ENCODE measurements around the gene FBXO5. TPM values are rescaled to one million over a fixed set of nuclear protein-coding genes. Genes with fewer than 3 reads are reported as not detected.

Gene FBXO5
- total RNA-seq, 1 donor from 2014 or later = 9.4 TPM

GRCh38 chr6:152932865-152933264 lies 50.0 kb downstream of the FBXO5 start:
- H3K36me3 Mint-ChIP-seq (ENCODE audit: low read depth, unreplicated experiment) = no peaks in the 10 kb centered on the region
- peaks cover 1% of the 10 kb centered on the region for H3K27me3 Mint-ChIP-seq (ENCODE audit: unreplicated experiment)
- H3K4me3 Mint-ChIP-seq (ENCODE audit: unreplicated experiment) = no peak overlapping the region
- no peak overlapping the region for H3K27ac Mint-ChIP-seq (ENCODE audit: unreplicated experiment)
- no peaks in the 10 kb centered on the region for H3K9me3 Mint-ChIP-seq (ENCODE audit: unreplicated experiment)
- no peak for TF ChIP-seq CTCF (IDR thresholded peaks at IDR 0.05; ENCODE audit: unreplicated experiment)
- DNase-seq (ENCODE audit: low spot score) = no peak
- H3K4me1 Mint-ChIP-seq (ENCODE audit: unreplicated experiment) = no peaks in the 10 kb centered on the region

DNA sequence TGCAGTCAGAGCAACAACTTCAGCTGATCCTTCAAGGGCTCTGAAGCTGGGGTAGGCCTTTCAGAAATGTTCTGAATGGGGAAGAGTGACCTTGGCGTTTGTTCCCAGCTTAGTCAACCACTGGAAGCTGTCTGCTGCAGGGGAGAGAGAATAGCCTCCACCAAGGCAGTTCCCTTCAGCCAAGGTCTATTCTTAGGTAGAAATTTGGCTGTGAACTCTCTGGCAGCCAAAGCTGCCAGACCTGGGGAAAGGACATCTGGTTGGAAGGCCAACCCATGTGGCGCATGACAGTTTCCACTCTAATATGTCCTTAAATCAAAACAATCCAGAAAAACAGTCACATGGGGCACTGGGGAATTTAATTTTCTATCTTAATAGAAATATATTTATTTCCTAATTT lies 60.1 kb downstream of the FBXO5 start:
- no peak overlapping the region for H3K4me3 Mint-ChIP-seq (ENCODE audit: unreplicated experiment)
- no peaks in the 10 kb centered on the region for H3K36me3 Mint-ChIP-seq (ENCODE audit: low read depth, unreplicated experiment)
- no peak for TF ChIP-seq CTCF (IDR thresholded peaks at IDR 0.05; ENCODE audit: unreplicated experiment)

More for the DNA sequence above, 60.1 kb downstream of the FBXO5 start:
- H3K4me1 Mint-ChIP-seq (ENCODE audit: unreplicated experiment) = peaks cover 9% of the 10 kb centered on the region
- no peaks in the 10 kb centered on the region for H3K9me3 Mint-ChIP-seq (ENCODE audit: unreplicated experiment)
- no peak overlapping the region for H3K27ac Mint-ChIP-seq (ENCODE audit: unreplicated experiment)
- H3K27me3 Mint-ChIP-seq (ENCODE audit: unreplicated experiment) = peaks cover 3% of the 10 kb centered on the region
- DNase-seq (ENCODE audit: low spot score) = no peak

Other genes starting within 250 kb of the FBXO5 start
- gene VIP, start 232.2 kb downstream of the FBXO5 start, total RNA-seq (ENCODE audit: unreplicated experiment) = 1.7 TPM
- gene MTRF1L, start 19.7 kb upstream of the FBXO5 start, total RNA-seq (ENCODE audit: unreplicated experiment) = 42.2 TPM
- gene RGS17, start 148.2 kb upstream of the FBXO5 start, total RNA-seq (ENCODE audit: unreplicated experiment) = 12.0 TPM